HG03342 (cell line): Measurements from ENCODE around the gene RFFL.

Experiments used
- ATAC-seq: cut with Tn5 transposase; IDR thresholded peaks from one replicate; pipeline ENCODE4 v1.9.1; 2021; ENCODE audit warnings: mild to moderate bottlenecking, moderate library complexity; ENCODE audit not compliant: unreplicated experiment

The RFFL gene

GRCh38 chr17:35081638-35082037 is 18.1 kb upstream of the RFFL start:
- ATAC-seq: no peak

GRCh38 chr17:35080536-35080935 is 17.0 kb upstream of the RFFL start:
- peak; percentile 49 for ATAC-seq

- ATAC-seq: no peak
Observed at GRCh38 chr17:35079547-35080423, 16.3 kb upstream of the RFFL start.

GRCh38 chr17:35076874-35077273 is 13.4 kb upstream of the RFFL start:
- ATAC-seq: no peak

GRCh38 chr17:35074711-35075707 is 11.5 kb upstream of the RFFL start:
- no peak for ATAC-seq

GRCh38 chr17:35073991-35074627 is 10.6 kb upstream of the RFFL start:
- no peak for ATAC-seq

GRCh38 chr17:35073183-35073790 is 9.8 kb upstream of the RFFL start:
- no peak for ATAC-seq

- ATAC-seq: no peak
Observed at GRCh38 chr17:35069311-35069710, 5.8 kb upstream of the RFFL start.

- ATAC-seq: no peak
Observed at GRCh38 chr17:35068249-35068648, 4.7 kb upstream of the RFFL start.

- no peak for ATAC-seq
Observed at GRCh38 chr17:35065880-35066279, 2.4 kb upstream of the RFFL start.

- no peak for ATAC-seq
Observed at GRCh38 chr17:35064516-35065215, 1.2 kb upstream of the RFFL start.

- ATAC-seq: no peak
Observed at GRCh38 chr17:35062308-35062707, 1.2 kb downstream of the RFFL start.

GRCh38 chr17:35057332-35057915 is 6.1 kb downstream of the RFFL start:
- ATAC-seq: no peak

GRCh38 chr17:35056013-35056412 is 7.5 kb downstream of the RFFL start:
- ATAC-seq: no peak

- no peak for ATAC-seq
Observed at GRCh38 chr17:35053204-35053603, 10.3 kb downstream of the RFFL start.

- no peak for ATAC-seq
Observed at GRCh38 chr17:35052780-35053179, 10.7 kb downstream of the RFFL start.

- no peak for ATAC-seq
Observed at GRCh38 chr17:35052241-35052610, 11.3 kb downstream of the RFFL start.

- ATAC-seq: no peak
Observed at GRCh38 chr17:35051579-35052240, 11.8 kb downstream of the RFFL start.

GRCh38 chr17:35051183-35051578 is 12.3 kb downstream of the RFFL start:
- ATAC-seq: peak; percentile 52
